ENCODE measurements around the gene TOP3A. TPM values are rescaled to one million over a fixed set of nuclear protein-coding genes. Genes with fewer than 3 reads are reported as not detected.

Gene TOP3A
- total RNA-seq, 1 experiment from 2014 or later, result 56.1 TPM

GRCh38 chr17:18324140-18325050 lies 9.6 kb upstream of the TOP3A start:
- H3K9me3 Mint-ChIP-seq, result no peaks in the 10 kb centered on the region
- H3K4me1 Mint-ChIP-seq, result peaks cover 2% of the 10 kb centered on the region; the same call in 1 of the 2 replicates
- no peaks in the 10 kb centered on the region for H3K27me3 Mint-ChIP-seq (ENCODE audit: low read depth)
- no peak for TF ChIP-seq ELF4 (CRISPR knock-in tag; IDR thresholded peaks at IDR 0.05; ENCODE audit: low read depth)
- no peak for TF ChIP-seq TEAD4 (CRISPR knock-in tag; IDR thresholded peaks at IDR 0.05)
- TF ChIP-seq SOX15 (CRISPR knock-in tag; IDR thresholded peaks at IDR 0.05), result no peak
- TF ChIP-seq E2F5 (CRISPR knock-in tag; IDR thresholded peaks at IDR 0.05), result no peak
- no peak for TF ChIP-seq TEAD1 (CRISPR knock-in tag; IDR thresholded peaks at IDR 0.05)
- no peak for TF ChIP-seq USF1 (CRISPR knock-in tag; IDR thresholded peaks at IDR 0.05)
- no peak for TF ChIP-seq PREB (CRISPR knock-in tag; IDR thresholded peaks at IDR 0.05; ENCODE audit: borderline replicate concordance)
- TF ChIP-seq GRHL2 (CRISPR knock-in tag; IDR thresholded peaks at IDR 0.05; ENCODE audit: insufficient replicate concordance, severe bottlenecking), result no peak
- TF ChIP-seq CREM (CRISPR knock-in tag; IDR thresholded peaks at IDR 0.05), result no peak
- no peak for TF ChIP-seq ATF3 (CRISPR knock-in tag; conservative IDR thresholded peaks at IDR 0.05)
- TF ChIP-seq ZNF317 (CRISPR knock-in tag; IDR thresholded peaks at IDR 0.05; ENCODE audit: borderline replicate concordance, low read depth), result no peak
- no peak for TF ChIP-seq HMGXB4 (CRISPR knock-in tag; IDR thresholded peaks at IDR 0.05)
- no peak for TF ChIP-seq ERG (CRISPR knock-in tag; IDR thresholded peaks at IDR 0.05)
- no peak for TF ChIP-seq ZNF396 (CRISPR knock-in tag; IDR thresholded peaks at IDR 0.05; ENCODE audit: borderline replicate concordance)
- TF ChIP-seq ZNF219 (CRISPR knock-in tag; IDR thresholded peaks at IDR 0.05; ENCODE audit: borderline replicate concordance), result no peak
- TF ChIP-seq FOXP4 (CRISPR knock-in tag; IDR thresholded peaks at IDR 0.05), result no peak
- no peak for TF ChIP-seq ZNF263 (CRISPR knock-in tag; IDR thresholded peaks at IDR 0.05; ENCODE audit: low read depth)
- TF ChIP-seq GABPB1 (CRISPR knock-in tag; IDR thresholded peaks at IDR 0.05), result no peak
- TF ChIP-seq OVOL2 (CRISPR knock-in tag; IDR thresholded peaks at IDR 0.05; ENCODE audit: borderline replicate concordance), result no peak
- ChIA-PET CTCF (interaction anchor here (1.1 kb wide), 1 partner anchor 9 kb away, joined by 4 read pairs; the partner anchor contains the start of genes SMCR8 and TOP3A), POLR2A (no interaction called here)
- DNase-seq (ENCODE audit: low spot score) (no peak), ATAC-seq (no peak)
- H3K36me3 Mint-ChIP-seq, result peaks cover 41% of the 10 kb centered on the region
- H3K4me3 Mint-ChIP-seq, result no peak overlapping the region
- no peak overlapping the region for H3K27ac Mint-ChIP-seq

Data from WTC11 (cell line).